Stimulated activated CD8-positive, alpha-beta memory T cell treated with anti-CD3 and anti-CD28 coated beads, Interleukin-12 subunit alpha, Interleukin-12 subunit beta, amount 100 ng/mL, for 24 hours (primary cell): ENCODE results near the gene TAPT1.
"Not testable (repeated sequence)": the region's sequence is repeated elsewhere in the genome, so short reads cannot be mapped to it uniquely, and the experiment has no call there.

ENCODE experiments used
- DNase-seq: peaks from one replicate; pipeline ENCODE4 v3.0.0-alpha.2; 2020; ENCODE audit errors: extremely low read depth

TAPT1 gene

GRCh38 chr4:16217300-16218051 is 8.8 kb downstream of the TAPT1 start:
- DNase-seq, result no peak

- no peak for DNase-seq
Observed at GRCh38 chr4:16213121-16213520, 13.2 kb downstream of the TAPT1 start.

DNA sequence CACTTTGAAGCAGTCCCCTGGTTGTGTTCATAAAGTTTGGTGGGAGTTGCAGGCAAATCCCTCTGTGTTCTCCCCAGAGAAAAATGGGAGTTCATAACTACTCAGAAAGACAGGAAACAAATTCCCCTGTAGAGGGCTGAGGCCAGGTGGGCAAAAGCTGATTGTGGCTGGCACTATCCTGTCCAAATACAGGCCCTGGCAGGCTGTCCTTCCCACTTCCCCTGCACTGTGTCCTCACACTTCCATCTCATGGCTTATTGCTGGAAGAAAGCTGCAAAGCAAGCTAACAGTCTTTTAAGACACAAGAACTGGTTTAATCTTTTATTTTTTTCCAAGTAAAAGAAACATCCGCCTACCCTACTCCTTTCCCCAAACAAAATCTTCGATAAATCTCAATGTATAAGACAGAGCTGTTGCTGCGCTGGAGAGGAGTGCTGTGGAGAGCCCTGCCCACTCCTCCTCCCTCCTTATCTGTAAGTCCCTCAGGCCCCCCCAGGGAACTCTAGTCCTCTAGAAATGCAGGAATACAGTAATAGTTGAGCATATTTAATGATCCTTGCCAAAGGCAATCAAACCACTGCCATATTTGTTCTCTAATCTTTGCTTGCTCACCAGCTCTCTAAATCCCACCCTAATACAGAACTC is 14.0 kb downstream of the TAPT1 start:
- no peak for DNase-seq

- DNase-seq, result no peak
Observed at GRCh38 chr4:16207409-16207808, 18.9 kb downstream of the TAPT1 start.

- DNase-seq, result no peak
Observed at GRCh38 chr4:16206848-16207247, 19.4 kb downstream of the TAPT1 start.

GRCh38 chr4:16206301-16206700 is 20.0 kb downstream of the TAPT1 start:
- DNase-seq, result no peak

DNA sequence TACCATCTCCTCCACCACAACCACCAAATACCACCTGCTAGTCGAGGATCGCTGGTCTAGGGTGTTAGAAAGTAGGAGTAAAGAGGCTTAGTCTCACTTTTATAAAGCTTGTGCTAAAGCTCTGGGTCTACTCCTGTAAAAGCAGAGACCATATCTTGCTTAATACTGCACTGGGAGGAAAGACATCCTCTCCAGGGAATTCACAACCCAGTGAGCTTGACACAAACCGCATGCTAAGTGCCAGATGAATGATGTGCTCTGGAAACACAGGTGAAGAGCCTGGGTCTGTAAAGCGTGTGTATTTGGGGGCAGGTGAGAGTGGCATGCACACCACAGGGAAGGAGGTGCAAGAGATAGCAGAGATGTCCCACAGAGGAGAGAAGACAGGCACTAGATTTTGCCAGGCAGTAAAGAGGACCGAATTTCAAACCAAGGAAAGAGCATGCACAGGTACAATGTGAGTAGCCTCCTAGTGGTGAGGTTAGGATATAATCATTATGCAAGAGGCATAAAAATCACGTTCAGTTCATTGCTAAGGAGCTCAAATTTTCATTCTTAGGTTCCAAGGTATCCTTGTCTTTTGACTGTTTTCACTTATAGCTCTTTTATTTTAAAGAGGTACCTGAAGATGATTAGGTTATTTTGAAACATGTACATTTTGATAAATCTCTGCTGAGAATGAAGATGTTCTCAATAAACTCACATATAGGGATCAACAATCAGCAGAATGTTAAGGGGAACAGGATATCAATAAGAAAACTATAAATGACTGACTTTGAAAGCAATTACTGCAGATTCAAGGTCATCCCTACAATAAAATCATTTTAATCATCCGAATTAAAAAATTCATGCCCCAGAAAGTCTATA is 20.7 kb downstream of the TAPT1 start:
- DNase-seq, result no peak

DNA sequence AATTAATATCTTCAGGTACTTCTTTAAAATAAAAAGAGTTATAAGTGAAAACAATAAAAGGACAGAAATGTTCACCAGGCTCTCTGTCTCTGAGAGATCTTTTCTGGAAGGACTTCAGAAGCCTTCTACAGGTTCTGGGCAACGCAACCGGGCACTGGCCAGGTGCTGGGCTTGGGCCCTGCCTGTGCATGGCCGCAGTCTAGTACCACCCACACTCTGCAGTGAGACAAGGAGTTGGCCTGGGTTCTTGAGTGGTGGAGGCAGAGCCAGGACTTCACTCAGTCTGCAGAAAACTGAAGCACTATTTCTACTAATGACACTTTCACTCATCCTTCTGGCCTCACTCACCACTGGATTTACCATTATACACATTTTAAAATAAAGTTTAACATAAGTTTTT is 21.8 kb downstream of the TAPT1 start:
- DNase-seq, result no peak

DNA sequence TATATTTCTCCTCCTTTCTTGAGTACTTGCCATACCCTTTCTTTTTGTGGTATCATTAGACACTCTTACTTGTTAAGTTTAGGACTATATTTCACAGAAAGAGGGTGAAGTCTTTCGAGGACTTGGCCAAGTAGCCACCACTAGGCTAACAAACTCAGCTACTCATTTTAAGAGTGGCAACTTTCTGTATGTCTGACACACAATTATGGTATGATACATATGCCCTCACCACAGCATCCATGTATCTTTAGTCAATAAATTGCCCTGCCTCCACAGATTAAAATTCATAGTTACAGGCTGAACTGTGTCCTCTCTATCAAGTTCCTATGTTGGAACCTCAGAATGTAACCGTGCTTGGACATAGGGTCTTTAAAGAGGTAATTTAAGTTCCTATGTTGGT is 23.2 kb downstream of the TAPT1 start:
- DNase-seq, result no peak

DNA sequence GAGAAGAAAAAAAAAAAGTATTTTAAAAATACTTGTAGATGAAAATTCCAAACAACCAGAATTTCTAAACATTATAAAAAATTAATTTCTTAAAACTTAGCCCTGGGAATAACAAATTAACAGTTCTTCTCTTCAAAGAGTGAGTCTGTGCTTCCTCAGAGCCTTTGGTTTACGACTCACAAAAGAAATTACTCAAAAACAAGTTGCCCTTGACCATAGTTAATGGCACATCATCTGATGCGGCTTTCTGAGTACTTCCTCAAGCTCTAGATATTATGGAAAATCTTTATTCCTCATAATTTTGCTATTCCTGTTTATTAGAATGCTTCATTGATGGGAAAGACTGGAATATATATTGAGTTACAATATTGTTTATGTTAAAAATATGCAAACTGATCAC is 23.7 kb downstream of the TAPT1 start:
- DNase-seq, result no peak

GRCh38 chr4:16199093-16199492 is 27.2 kb downstream of the TAPT1 start:
- no peak for DNase-seq

GRCh38 chr4:16197876-16198665 is 28.2 kb downstream of the TAPT1 start:
- no peak for DNase-seq

DNA sequence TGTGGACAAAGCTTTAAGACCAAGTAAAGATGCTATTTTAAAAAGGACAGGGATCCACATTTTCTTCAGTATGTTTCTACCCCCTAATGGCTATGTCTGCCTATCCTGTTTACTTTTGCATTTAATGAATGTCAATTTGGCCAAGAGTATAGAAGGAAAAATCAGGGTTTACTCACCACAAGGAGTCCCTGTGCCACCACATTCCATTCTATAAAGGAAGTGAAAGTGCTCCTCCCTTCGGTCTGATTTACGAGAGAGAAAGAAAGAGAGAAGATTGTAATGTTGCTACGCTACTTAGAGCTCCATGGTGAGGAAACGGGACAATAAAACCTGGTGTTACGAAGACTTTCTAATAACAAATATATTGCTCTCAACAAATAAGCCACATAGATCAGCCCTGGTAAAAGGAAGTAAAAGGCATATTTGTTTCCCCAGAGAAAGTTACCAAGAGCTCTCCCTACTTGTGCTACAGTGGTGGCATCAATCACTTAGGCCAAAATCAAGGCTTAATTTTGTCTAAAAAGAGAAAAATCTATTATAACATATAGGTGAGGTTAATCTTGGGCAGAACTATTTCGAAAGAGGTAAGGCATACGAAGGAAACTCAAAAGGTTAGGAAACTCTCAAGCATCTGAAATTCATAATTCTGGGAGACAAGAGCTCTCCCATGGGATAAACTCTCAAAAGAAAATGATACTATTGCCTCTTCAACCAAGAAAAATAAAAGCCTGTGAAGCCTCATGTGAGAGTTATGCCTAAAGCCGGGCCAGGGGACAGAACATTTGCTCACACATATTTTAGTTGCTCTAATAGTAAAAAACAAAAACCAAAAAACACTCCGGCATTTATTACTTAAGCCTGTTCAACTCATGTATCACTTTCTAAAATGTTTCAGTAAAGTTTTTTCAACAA is 29.5 kb downstream of the TAPT1 start:
- no peak for DNase-seq

- no peak for DNase-seq
Observed at GRCh38 chr4:16195209-16195608, 31.1 kb downstream of the TAPT1 start.

- not testable (repeated sequence) for DNase-seq
Observed at GRCh38 chr4:16194798-16195197, 31.5 kb downstream of the TAPT1 start.

GRCh38 chr4:16194214-16194613 is 32.1 kb downstream of the TAPT1 start:
- no peak for DNase-seq

DNA sequence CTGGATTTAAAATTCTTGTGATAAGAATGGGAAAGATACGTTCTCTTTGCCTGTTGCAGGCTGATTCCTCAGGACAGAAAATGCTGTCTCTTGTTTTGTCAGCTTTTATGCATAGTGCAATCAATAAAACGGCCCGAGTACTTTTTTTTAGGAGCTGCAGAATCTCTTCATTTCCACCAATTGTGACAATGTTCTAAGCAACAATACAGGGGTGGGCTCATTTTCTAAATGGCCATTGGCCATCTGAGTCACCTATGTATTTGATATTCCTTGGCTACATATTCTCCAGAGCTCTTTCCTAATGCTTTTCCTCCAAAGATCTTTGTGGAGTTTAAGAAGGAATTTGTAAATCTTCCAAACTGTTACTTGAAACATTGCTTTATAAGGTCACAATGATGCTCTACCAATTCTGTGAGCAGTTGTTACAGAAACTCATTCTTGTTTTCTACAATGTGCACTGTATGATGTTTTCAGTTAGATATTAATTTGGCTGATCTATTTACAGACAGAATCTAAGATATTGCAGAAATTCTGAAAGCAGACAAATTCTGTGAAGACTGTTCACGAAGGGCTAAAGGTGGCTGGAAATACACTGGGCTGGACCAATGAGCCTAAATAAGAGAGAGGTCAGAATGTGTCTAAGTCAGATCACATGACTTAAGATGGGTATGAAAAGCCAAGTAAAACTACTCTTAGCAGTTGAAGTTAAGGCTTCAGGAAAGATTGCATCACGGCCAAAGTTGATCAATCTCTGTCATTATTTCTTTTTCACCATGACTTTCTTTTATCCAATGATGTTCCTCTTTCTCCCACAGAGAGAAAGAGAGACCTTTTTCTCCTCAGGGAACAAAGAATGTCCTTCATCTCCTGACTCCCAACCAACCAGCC is 33.4 kb downstream of the TAPT1 start:
- DNase-seq, result no peak

GRCh38 chr4:16192057-16192456 is 34.2 kb downstream of the TAPT1 start:
- no peak for DNase-seq

DNA sequence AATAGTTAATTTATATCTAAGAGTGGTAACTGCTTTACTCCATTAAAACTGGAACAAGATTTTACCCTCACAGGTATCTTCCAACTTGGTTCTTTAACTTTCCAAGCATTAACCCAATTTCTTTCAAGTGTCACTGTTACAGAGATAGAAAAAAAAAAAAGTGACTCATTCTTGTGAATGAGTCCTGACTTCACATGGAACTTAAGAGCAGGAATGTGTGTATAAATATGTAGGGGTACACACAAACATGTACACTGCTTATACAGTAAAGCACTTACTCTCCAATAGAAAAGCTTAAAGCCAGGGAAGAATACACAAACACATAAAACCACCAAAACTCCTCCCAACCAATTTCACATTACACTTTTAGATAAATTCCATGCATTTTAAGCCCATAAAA is 38.8 kb downstream of the TAPT1 start:
- no peak for DNase-seq

DNA sequence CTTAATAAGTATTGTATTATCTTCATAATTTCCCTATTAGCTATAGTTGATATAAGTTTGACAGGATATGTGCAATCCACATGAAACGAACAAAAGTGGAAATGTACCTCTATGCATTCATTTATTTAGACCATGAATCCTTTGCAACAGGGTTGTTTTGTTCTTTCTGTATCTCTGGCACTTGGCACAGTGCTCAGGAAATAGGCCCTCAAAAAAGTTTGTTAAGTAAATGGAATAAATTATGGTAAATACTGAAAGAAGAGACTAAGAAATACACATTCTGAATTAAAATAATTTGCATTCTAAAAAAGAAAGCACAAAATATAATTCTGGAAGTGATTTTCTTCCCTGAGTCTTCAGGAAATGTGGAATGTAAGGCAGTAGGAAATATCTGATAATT is 39.3 kb downstream of the TAPT1 start:
- DNase-seq, result no peak
